A673 (cell line): Measurements from ENCODE around the gene ZDHHC17. TPM values are rescaled to one million over a fixed set of nuclear protein-coding genes. Genes with fewer than 3 reads are reported as not detected.

Experiments used
- BruUV-seq: library from RNA; stranded (reverse); fragments of 400-500 nt; replicated peaks from 2 replicates; lab custom pipeline; 2021; lab: Mats Ljungman, UMichigan
- CTCF ChIA-PET: fragments of 300-600 bp; sonication (Branson Sonifier 250); formaldehyde crosslinking; loops from one replicate; lab custom pipeline; 2022; ENCODE audit warnings: antibody characterized with exemption; lab: Charles Lee
- POLR2A ChIA-PET: fragments of 300-600 bp; sonication (Branson Sonifier 250); formaldehyde crosslinking; loops from one replicate; lab custom pipeline; 2022; ENCODE audit warnings: antibody characterized with exemption; ENCODE audit not compliant: low non-redundant PET; lab: Charles Lee
- DNase-seq: peaks from one replicate; pipeline ENCODE4 v3.0.0-alpha.2; 2015; ENCODE audit warnings: low spot score
- H3K27ac ChIP-seq: fragments of 200-600 bp; sonication (generic); 2 replicates; pipeline ENCODE4 v1.5.1; 2016; ENCODE audit warnings: mixed run types, low read depth, mild to moderate bottlenecking, mixed read lengths, antibody characterized with exemption, low read length; ENCODE audit not compliant: poor library complexity, severe bottlenecking
- H3K27me3 ChIP-seq: fragments of 200-600 bp; sonication (generic); replicated peaks from 2 replicates; pipeline ENCODE4 v1.6.1; 2017; ENCODE audit warnings: mixed run types, low read depth, mild to moderate bottlenecking, mixed read lengths, antibody characterized with exemption, low read length; ENCODE audit not compliant: insufficient read depth, poor library complexity
- H3K36me3 ChIP-seq: fragments of 200-600 bp; sonication (generic); 2 replicates; pipeline ENCODE4 v1.6.1; 2016; ENCODE audit warnings: mixed run types, mild to moderate bottlenecking, mixed read lengths, antibody characterized with exemption, low read length; ENCODE audit not compliant: insufficient read depth, poor library complexity, severe bottlenecking
- H3K4me1 ChIP-seq: fragments of 200-600 bp; sonication (generic); 2 replicates; pipeline ENCODE4 v1.6.1; 2017; ENCODE audit warnings: mixed run types, mild to moderate bottlenecking, mixed read lengths, antibody characterized with exemption, low read length; ENCODE audit not compliant: insufficient read depth, poor library complexity, severe bottlenecking
- H3K4me3 ChIP-seq: fragments of 200-600 bp; sonication (generic); 2 replicates; pipeline ENCODE4 v1.5.1; 2016; ENCODE audit warnings: low read depth, mixed run types, mild to moderate bottlenecking, mixed read lengths, low read length; ENCODE audit not compliant: poor library complexity, severe bottlenecking
- H3K9me3 ChIP-seq: fragments of 200-600 bp; sonication (generic); 2 replicates; pipeline ENCODE4 v1.6.1; 2016; ENCODE audit warnings: mixed run types, low read depth, mild to moderate bottlenecking, mixed read lengths, antibody characterized with exemption, low read length; ENCODE audit not compliant: poor library complexity, severe bottlenecking
- CTCF ChIP-seq: fragments of 300-800, 200-600 bp; sonication (generic); conservative IDR thresholded peaks from 2 replicates; pipeline ENCODE4 v1.5.1; 2017; ENCODE audit warnings: low read depth, mild to moderate bottlenecking, antibody characterized with exemption, low read length, moderate library complexity, mixed read lengths
- EZH2 ChIP-seq: fragments of 200-600 bp; sonication (generic); IDR thresholded peaks from 2 replicates; pipeline ENCODE4 v1.6.1; 2017; ENCODE audit warnings: borderline replicate concordance, low read depth, mild to moderate bottlenecking, mixed read lengths, antibody characterized with exemption, low read length; ENCODE audit not compliant: poor library complexity, severe bottlenecking
- intact Hi-C: fragments of 100-400 bp; cut with micrococcal nuclease; formaldehyde crosslinking; loops from one replicate; pipeline ENCODE4 v1.10.0; 2022; ENCODE audit not compliant: unreplicated experiment
- total RNA-seq: library from RNA; stranded (reverse); gene quantifications from 2 replicates; pipeline ENCODE4 v1.2.3, GENCODE V29; 2021

The ZDHHC17 gene
- total RNA-seq, 1 experiment from 2014 or later: 41.1 TPM

DNA sequence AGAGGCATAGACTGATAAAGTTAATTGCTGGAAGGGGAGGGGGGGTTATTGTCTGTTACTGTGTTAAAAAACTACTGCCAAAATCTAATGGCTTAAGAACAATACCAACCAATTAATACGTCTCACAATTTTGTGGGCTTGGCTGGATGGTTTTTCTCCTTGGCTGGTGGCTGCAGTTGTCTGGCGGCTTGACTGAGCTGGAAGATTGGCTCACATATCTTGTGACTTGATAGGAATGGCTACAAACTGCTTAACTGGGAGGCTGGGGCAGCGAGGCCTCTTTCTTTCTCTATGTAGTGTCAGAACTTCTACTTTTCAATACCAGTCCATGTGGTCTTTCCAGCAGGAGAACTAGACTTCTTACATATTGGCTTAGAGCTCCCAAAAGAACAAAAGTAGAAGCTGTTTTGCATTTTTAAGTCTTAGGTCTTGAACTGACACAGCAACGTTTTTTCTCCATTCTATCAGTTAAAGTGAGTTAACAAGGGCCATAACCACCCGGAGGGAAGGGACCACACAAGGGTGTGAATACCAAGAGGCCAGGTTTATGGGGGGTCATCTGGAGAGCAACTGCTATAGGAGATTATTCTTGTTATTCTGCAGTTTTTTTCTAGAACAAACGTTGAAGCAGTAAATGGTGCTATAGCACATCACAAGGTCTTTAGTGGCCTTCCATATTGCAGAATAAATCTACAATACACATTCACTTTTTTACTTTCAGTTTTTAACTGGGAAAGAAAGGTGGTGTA, 46.9 kb downstream of the ZDHHC17 start:
- no peaks in the 10 kb centered on the region for H3K9me3 ChIP-seq
- H3K27ac ChIP-seq: no peak overlapping the region
- DNase-seq: no peak
- H3K4me1 ChIP-seq: no peaks in the 10 kb centered on the region
- BruUV-seq: no TSS peak
- H3K27me3 ChIP-seq: no peaks in the 10 kb centered on the region
- TF ChIP-seq CTCF (no peak), EZH2 (no peak)
- H3K4me3 ChIP-seq: no peak overlapping the region
- peaks cover 29% of the 10 kb centered on the region for H3K36me3 ChIP-seq
- POLR2A ChIA-PET: no interaction called here
- CTCF ChIA-PET: no interaction called here
- intact Hi-C loops: no loop called here

DNA sequence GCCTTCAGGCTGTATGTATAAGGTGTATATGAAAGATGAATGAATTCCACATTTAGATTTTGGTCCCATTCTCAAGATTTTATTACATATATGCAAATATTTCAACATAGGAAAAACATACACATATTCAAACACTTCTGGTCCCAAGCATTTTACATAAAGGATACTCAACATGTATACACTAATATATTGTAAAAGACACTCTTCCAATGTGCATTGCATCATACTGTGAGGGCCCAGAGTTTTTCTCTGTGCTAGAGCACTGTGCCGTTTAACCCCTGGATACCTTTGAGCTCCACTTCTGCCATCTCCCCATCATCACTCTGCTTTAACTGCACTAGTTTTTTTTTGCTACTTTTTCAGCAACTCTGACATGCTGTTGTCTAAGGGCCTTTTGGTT, 48.1 kb downstream of the ZDHHC17 start:
- DNase-seq: no peak
- H3K4me3 ChIP-seq: no peak overlapping the region
- no peaks in the 10 kb centered on the region for H3K9me3 ChIP-seq
- no peak for TF ChIP-seq EZH2
- TF ChIP-seq CTCF: no peak
- peaks cover 33% of the 10 kb centered on the region for H3K36me3 ChIP-seq
- CTCF ChIA-PET: no interaction called here
- BruUV-seq: no TSS peak
- no peaks in the 10 kb centered on the region for H3K27me3 ChIP-seq
- intact Hi-C loops: no loop called here
- POLR2A ChIA-PET: no interaction called here
- H3K4me1 ChIP-seq: no peaks in the 10 kb centered on the region
- no peak overlapping the region for H3K27ac ChIP-seq

- no peak for DNase-seq
- Histone ChIP-seq H3K27ac (no peak overlapping the region), H3K27me3 (no peaks in the 10 kb centered on the region), H3K9me3 (no peaks in the 10 kb centered on the region), H3K36me3 (peaks cover 32% of the 10 kb centered on the region), H3K4me1 (no peaks in the 10 kb centered on the region), H3K4me3 (no peak overlapping the region)
- no TSS peak for BruUV-seq
- TF ChIP-seq CTCF (no peak), EZH2 (no peak)
- intact Hi-C loops: no loop called here
- ChIA-PET POLR2A (no interaction called here), CTCF (no interaction called here)
Measured at GRCh38 chr12:76813265-76813664, 49.4 kb downstream of the ZDHHC17 start.
